PC-3 (cell line): Measurements from ENCODE around the gene CHPT1.

Experiments
- EZH2 ChIP-seq: fragments of 300-600 bp; sonication (generic); IDR thresholded peaks from one replicate; pipeline ENCODE4 v1.6.1; 2017; ENCODE audit warnings: antibody characterized with exemption, mild to moderate bottlenecking, low read length; ENCODE audit not compliant: unreplicated experiment
- EZH2phosphoT487 ChIP-seq: fragments of 300-600 bp; sonication (generic); IDR thresholded peaks from 2 replicates; pipeline ENCODE4 v1.6.1; 2018; ENCODE audit warnings: mild to moderate bottlenecking, antibody characterized with exemption, low read length, borderline replicate concordance
- TF ChIP-seq, protein P1 (sequence below): fragments of 300-600 bp; sonication (generic); conservative IDR thresholded peaks from 2 replicates; pipeline ENCODE4 v1.5.1; 2017; ENCODE audit warnings: antibody characterized with exemption, low read depth, mild to moderate bottlenecking, low read length

- TF ChIP-seq, protein P1, sequence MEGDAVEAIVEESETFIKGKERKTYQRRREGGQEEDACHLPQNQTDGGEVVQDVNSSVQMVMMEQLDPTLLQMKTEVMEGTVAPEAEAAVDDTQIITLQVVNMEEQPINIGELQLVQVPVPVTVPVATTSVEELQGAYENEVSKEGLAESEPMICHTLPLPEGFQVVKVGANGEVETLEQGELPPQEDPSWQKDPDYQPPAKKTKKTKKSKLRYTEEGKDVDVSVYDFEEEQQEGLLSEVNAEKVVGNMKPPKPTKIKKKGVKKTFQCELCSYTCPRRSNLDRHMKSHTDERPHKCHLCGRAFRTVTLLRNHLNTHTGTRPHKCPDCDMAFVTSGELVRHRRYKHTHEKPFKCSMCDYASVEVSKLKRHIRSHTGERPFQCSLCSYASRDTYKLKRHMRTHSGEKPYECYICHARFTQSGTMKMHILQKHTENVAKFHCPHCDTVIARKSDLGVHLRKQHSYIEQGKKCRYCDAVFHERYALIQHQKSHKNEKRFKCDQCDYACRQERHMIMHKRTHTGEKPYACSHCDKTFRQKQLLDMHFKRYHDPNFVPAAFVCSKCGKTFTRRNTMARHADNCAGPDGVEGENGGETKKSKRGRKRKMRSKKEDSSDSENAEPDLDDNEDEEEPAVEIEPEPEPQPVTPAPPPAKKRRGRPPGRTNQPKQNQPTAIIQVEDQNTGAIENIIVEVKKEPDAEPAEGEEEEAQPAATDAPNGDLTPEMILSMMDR: no peak
- TF ChIP-seq EZH2 (no peak), EZH2phosphoT487 (no peak)
These were observed 15.7 kb downstream of the CHPT1 start for GRCh38 chr12:101713059-101713682.
